Right atrium auricular region (tissue), 2 donors: ENCODE measurements around the gene GRIN3A. TPM values are rescaled to one million over a fixed set of nuclear protein-coding genes. Genes with fewer than 3 reads are reported as not detected.

ENCODE experiments used
- DNase-seq: peaks from one replicate; pipeline ENCODE4 v3.0.0-alpha.2; 2019; ENCODE audit warnings: low spot score
- H3K27ac ChIP-seq, 2 donors: fragments of 200-600 bp; sonication (generic); 1 replicate in 1 of 2; 2 replicates in 1 of 2; pipeline ENCODE4 v1.5.1; 2016 to 2019
- H3K27me3 ChIP-seq, 2 donors: fragments of 200-600 bp; sonication (generic); one replicate each; pipeline versions ENCODE4 v1.5.1 to v1.6.0; 2017 to 2019
- H3K36me3 ChIP-seq: fragments of 200-600 bp; sonication (generic); one replicate; pipeline ENCODE4 v1.5.1; 2016
- H3K4me1 ChIP-seq, 2 donors: fragments of 200-600 bp; sonication (generic); one replicate each; pipeline versions ENCODE4 v1.5.1 to v1.6.0; 2017 to 2019
- H3K4me3 ChIP-seq, 2 donors: fragments of 200-600 bp; sonication (generic); 1 replicate in 1 of 2; 2 replicates in 1 of 2; pipeline ENCODE4 v1.5.1; 2017 to 2019; ENCODE audit warnings: mild to moderate bottlenecking in 1 of 2, moderate library complexity in 1 of 2
- H3K9me3 ChIP-seq, 2 donors: fragments of 200-600 bp; sonication (generic); one replicate each; pipeline ENCODE4 v1.5.1; 2019
- CTCF ChIP-seq, 2 donors: fragments of 200-600 bp; sonication (generic); IDR thresholded peaks; one replicate each; pipeline ENCODE4 v1.5.1; 2019; ENCODE audit warnings: antibody characterized with exemption in 2 of 2
- total RNA-seq, 2 donors: library from RNA; depleted of rRNA; stranded (reverse); fragments of >200 nt; gene quantifications; one replicate each; pipeline ENCODE4 v1.1.0, GENCODE V29; 2016

Gene GRIN3A
- total RNA-seq, 2 donors from 2014 or later = 0.44 TPM; not detected in 1

DNA sequence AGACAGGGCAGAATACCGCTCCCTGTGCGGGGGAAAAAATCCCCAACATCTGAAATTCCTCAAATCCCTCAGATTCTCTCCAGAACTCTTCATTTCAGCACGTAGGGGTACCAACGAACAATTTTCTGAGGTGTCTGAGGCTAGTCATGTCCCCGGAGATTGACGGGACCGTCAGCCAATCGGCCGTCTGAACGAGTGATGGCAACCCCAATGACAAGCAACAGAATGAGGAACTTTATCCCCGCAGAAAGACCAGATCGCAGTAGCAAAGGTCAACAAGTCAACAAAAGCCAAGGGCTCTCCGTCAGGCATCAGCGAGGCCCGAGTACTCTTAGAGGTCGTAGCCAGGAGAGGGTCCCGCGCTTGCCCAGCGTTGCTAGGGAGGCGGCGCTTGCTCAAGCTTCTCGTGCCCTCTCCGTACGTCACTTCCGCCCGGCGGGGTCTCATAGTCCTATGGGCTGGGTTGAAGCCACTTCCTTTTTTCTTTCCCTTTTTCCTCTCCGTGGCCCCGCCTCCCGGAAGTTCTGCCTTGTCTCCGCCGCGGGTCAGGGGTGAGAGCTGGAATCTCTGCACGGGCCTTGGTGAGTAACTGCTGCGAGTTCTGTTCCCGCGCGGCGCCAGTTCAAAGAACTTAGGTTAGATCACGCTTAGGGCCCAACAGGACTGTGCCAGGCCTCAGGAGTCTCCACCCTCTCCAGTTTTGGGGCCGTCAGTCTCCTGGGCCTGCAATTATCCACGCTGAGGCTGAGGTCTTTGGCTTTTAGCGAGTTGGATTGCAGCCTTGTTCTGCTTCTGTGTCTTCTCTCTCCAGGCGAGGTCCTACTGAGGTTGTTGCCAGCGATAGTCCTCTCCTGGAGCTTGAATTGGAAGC is 204.9 kb downstream of the GRIN3A start, which contains the start of gene RNF20:
RNF20 (plus strand) TSS at position 520 of the 871 bp plus-strand sequence. CDS start 1,571 bp downstream, outside the sequence.
- peak; percentile 100 for DNase-seq
- no peaks in the 10 kb centered on the region for H3K9me3 ChIP-seq
- no peaks in the 10 kb centered on the region for H3K27me3 ChIP-seq
- peaks cover 0 to 45% of the 10 kb centered on the region in 2 donors for H3K4me1 ChIP-seq
- peak within 1 kb of the TSS; percentile 92 to 95 for H3K27ac ChIP-seq
- no peak for TF ChIP-seq CTCF (IDR thresholded peaks at IDR 0.05)
- peak within 1 kb of the TSS; percentile 72 to 80 for H3K4me3 ChIP-seq
- H3K36me3 ChIP-seq = peaks cover 11% of the 10 kb centered on the region

GRCh38 chr9:101530076-101530711 is 208.3 kb downstream of the GRIN3A start:
- no peak overlapping the region for H3K27ac ChIP-seq
- peaks cover 0 to 30% of the 10 kb centered on the region in 2 donors for H3K4me1 ChIP-seq
- no peaks in the 10 kb centered on the region for H3K36me3 ChIP-seq
- no peaks in the 10 kb centered on the region for H3K27me3 ChIP-seq
- peak; percentile 66 to 91 for TF ChIP-seq CTCF (IDR thresholded peaks at IDR 0.05)
- no peaks in the 10 kb centered on the region for H3K9me3 ChIP-seq
- peak; percentile 85 for DNase-seq
- H3K4me3 ChIP-seq = no peak overlapping the region

- no peaks in the 10 kb centered on the region for H3K27me3 ChIP-seq
- H3K4me1 ChIP-seq = peaks cover 0 to 18% of the 10 kb centered on the region in 2 donors
- no peak overlapping the region for H3K4me3 ChIP-seq
- no peak overlapping the region for H3K27ac ChIP-seq
- H3K36me3 ChIP-seq = no peaks in the 10 kb centered on the region
- no peaks in the 10 kb centered on the region for H3K9me3 ChIP-seq
- no peak for TF ChIP-seq CTCF (IDR thresholded peaks at IDR 0.05)
- DNase-seq = no peak
Observed at GRCh38 chr9:101528015-101528414, 210.4 kb downstream of the GRIN3A start.

DNA sequence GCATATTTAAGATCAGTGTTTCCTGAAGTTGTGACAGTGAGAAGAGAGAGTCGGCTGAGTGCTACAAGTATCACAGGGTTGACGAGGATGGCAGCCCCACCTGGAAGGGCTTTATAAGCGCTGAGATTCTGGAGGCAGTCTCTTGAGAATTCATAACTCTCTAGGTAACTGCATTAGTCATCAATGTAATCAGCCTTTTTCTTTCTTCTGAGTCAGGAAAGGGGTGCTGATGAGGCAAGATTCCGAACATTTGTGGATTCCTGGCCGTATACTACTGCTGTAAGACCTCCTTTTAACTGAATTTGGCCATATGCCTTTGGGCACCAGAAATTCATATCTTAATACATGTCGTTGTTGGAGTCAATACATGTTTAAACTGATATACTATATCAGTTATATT is 211.4 kb downstream of the GRIN3A start:
- no peaks in the 10 kb centered on the region for H3K27me3 ChIP-seq
- no peak overlapping the region for H3K4me3 ChIP-seq
- H3K36me3 ChIP-seq = no peaks in the 10 kb centered on the region
- no peaks in the 10 kb centered on the region for H3K9me3 ChIP-seq
- no peak for DNase-seq
- H3K4me1 ChIP-seq = peaks cover 0 to 11% of the 10 kb centered on the region in 2 donors
- H3K27ac ChIP-seq = no peak overlapping the region
- TF ChIP-seq CTCF (IDR thresholded peaks at IDR 0.05) = no peak

GRCh38 chr9:101524371-101524770 is 214.1 kb downstream of the GRIN3A start:
- TF ChIP-seq CTCF (IDR thresholded peaks at IDR 0.05) = no peak
- Histone ChIP-seq H3K27ac (no peak overlapping the region), H3K4me1 (peaks cover 0 to 5% of the 10 kb centered on the region in 2 donors), H3K36me3 (no peaks in the 10 kb centered on the region), H3K4me3 (no peak overlapping the region), H3K27me3 (no peaks in the 10 kb centered on the region), H3K9me3 (no peaks in the 10 kb centered on the region)
- DNase-seq = no peak

Other genes with a start within 250 kb of the GRIN3A start
- 10 to 100 TPM; 18.0 to 22.7 TPM for gene RNF20, start 204.8 kb downstream of the GRIN3A start, total RNA-seq
- gene PPP3R2, start 143.7 kb downstream of the GRIN3A start, total RNA-seq = not detected